ENCODE data around the gene GDI2.
"Not testable (repeated sequence)": the region's sequence is repeated elsewhere in the genome, so short reads cannot be mapped to it uniquely, and the experiment has no call there.

GDI2 gene

GRCh38 chr10:5827841-5828240, 14.6 kb upstream of the GDI2 start:
- TF ChIP-seq, protein P1, sequence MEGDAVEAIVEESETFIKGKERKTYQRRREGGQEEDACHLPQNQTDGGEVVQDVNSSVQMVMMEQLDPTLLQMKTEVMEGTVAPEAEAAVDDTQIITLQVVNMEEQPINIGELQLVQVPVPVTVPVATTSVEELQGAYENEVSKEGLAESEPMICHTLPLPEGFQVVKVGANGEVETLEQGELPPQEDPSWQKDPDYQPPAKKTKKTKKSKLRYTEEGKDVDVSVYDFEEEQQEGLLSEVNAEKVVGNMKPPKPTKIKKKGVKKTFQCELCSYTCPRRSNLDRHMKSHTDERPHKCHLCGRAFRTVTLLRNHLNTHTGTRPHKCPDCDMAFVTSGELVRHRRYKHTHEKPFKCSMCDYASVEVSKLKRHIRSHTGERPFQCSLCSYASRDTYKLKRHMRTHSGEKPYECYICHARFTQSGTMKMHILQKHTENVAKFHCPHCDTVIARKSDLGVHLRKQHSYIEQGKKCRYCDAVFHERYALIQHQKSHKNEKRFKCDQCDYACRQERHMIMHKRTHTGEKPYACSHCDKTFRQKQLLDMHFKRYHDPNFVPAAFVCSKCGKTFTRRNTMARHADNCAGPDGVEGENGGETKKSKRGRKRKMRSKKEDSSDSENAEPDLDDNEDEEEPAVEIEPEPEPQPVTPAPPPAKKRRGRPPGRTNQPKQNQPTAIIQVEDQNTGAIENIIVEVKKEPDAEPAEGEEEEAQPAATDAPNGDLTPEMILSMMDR (IDR thresholded peaks at IDR 0.05; ENCODE audit: low read depth, low read length, missing control alignments), result no peak
- no peak for DNase-seq (ENCODE audit: low read depth)
- no peak overlapping the region for H3K4me3 ChIP-seq (ENCODE audit: low read depth, low read length)

DNA sequence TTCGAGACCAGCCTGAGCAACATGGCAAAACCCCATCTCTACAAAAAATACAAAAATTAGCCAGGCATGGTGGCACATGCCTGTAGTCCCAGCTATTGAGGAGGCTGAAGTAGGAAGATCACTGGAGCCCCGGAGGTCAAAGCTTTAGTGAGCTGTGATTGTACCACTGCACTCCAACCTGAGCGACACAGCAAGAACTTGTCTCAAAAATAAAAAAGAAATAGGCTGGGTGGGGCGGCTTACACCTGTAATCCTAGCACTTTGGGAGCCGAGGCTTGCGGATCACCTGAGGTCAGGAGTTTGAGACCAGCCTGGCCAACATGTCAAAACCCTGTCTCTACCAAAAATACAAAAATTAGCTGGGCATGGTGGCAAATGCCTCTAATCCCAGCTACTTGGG, 13.3 kb upstream of the GDI2 start:
- not testable (repeated sequence) for H3K4me3 ChIP-seq (ENCODE audit: low read depth, low read length); DNase-seq (ENCODE audit: low read depth)

DNA sequence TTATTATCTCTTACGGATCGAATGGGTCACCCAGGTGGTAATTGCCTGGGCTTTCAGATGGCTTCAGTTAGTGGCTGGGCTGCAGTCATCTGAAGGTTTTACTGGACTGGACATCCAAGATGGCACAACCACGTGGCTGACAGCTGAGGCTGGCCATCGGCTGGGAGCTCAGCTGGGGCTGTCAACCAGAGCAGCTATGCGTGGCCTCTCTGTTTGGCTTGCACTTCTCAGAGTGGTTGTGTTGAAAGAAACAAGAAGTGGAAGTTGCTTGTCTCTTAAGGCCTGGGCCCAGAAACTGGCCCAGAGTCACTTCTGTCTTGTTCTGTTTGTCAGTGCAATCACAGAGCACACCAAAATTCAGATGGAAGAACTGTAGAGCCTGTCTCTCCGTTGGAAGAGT, 5.7 kb upstream of the GDI2 start:
- TF ChIP-seq, protein P1 (IDR thresholded peaks at IDR 0.05; ENCODE audit: low read depth, low read length, missing control alignments), result no peak
- no peak overlapping the region for H3K4me3 ChIP-seq (ENCODE audit: low read depth, low read length)
- peak; percentile 61 for DNase-seq (ENCODE audit: low read depth)

GRCh38 chr10:5818048-5818331, 4.8 kb upstream of the GDI2 start:
- TF ChIP-seq, protein P1 (IDR thresholded peaks at IDR 0.05; ENCODE audit: low read depth, low read length, missing control alignments), result no peak
- DNase-seq (ENCODE audit: low read depth), result no peak
- no peak overlapping the region for H3K4me3 ChIP-seq (ENCODE audit: low read depth, low read length)

DNA sequence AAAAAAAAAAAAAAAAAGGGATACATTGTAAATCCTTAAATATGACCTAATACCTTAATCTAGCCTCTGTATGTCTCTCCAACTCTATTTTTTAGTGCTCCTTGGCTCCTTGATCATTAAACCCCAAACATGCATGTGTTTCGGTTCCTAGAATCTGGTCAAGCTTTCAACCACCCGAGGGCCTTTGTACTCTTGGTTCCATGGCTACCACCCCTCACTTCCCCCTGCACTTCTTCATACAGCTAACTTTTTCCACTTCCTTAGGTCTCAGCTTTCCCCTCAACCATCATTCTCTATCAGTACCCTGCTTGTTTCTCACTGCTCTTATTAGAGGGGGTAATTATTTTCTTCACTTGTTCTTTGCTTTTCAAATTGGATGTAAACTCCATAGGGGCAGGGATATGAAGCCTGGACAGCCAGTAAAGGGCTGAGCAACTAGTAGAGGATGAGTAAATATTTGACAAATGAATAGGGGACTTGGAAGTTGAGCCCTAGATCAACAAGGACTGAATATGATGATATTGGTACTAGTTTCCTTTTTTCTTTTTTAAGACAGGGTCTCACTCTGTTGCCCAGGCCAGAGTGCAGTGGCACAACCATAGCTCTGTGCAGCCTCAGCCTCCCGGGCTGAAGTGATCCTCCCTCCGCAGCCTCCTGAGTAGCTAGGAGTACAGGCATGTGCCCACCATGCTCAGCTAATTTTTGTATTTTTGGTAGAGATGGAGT, 4.3 kb upstream of the GDI2 start:
- DNase-seq (ENCODE audit: low read depth), result peak; percentile 53
- TF ChIP-seq, protein P1 (IDR thresholded peaks at IDR 0.05; ENCODE audit: low read depth, low read length, missing control alignments), result no peak
- no peak overlapping the region for H3K4me3 ChIP-seq (ENCODE audit: low read depth, low read length)

DNA sequence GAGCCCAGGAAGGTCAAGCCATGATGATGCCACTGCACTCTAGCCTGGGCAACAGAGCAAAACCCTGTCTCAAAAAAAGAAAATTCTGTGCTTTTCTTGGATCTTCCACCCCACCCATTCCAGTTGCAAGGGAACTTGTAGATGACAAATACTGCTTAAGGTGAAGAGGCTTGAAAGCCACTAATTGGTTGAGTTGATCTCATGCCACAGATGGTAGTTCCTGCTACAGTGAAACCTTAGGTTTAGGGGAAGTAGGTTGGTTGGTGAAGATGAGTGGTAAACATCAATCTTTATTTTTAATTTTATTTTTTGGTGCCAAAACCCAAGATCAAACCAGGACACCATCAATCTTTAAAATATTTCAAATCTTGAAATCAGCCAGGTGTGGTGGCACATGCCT, 2.9 kb upstream of the GDI2 start:
- H3K4me3 ChIP-seq (ENCODE audit: low read depth, low read length), result no peak overlapping the region
- TF ChIP-seq, protein P1 (IDR thresholded peaks at IDR 0.05; ENCODE audit: low read depth, low read length, missing control alignments), result no peak
- DNase-seq (ENCODE audit: low read depth), result peak; percentile 57

DNA sequence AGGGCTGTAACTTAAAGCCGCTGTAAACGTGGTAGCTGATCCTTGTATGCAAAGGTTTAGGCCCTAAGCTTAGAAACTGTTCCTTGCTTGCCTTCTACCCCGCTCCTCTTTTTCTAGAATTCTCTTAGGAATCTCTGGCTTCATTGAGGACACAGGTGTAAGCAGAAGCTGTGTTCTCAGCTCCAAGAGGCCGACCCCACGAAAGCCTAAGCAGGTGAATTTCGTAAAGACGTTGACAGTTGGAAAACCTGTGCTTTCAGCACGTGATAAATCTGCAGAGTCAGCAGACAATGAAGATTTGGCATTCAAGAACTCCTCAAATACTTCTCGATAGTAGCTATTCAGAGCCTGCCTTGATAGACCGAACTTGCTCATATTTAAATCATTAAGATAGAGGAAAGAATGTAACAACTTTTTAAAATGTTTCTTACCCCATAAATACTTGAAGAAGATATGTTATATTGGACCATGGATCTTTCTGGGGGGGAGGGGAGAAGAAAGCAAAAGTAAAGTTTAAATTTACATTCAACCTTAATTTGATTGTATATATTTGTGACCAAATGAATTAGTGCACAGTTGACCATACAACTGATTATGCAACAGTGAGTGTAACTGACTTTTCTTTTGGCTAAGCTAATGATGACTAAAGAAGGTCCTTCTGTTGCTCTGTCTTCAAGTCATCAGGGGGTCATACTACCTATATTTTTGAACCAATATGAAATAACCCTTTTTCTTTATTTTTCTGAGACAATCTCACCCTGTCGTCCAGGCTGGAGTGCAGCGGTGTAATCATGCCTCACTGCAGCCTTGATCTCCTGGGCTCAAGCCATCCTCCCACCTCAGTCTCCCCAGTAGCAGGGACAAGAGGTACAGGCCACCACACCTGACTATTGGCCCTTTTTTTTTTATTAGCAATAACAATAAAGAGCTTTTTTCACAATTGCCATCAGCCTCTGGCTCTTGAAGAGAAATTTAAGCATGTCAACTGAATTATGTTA, 1.2 kb upstream of the GDI2 start:
- peak overlapping the region; percentile 82 for H3K4me3 ChIP-seq (ENCODE audit: low read depth, low read length)
- TF ChIP-seq, protein P1 (IDR thresholded peaks at IDR 0.05; ENCODE audit: low read depth, low read length, missing control alignments), result no peak
- no peak for DNase-seq (ENCODE audit: low read depth)
